CD8-positive, alpha-beta memory T cell (primary cell): Measurements from ENCODE around the gene RNF125. TPM values are rescaled to one million over a fixed set of nuclear protein-coding genes. Genes with fewer than 3 reads are reported as not detected.

ENCODE experiments used
- CTCF ChIA-PET: fragments of 350-600 bp; sonication (Branson Sonifier 250); formaldehyde crosslinking; loops from one replicate; lab custom pipeline; 2021; ENCODE audit warnings: antibody characterized with exemption; lab: Charles Lee
- POLR2A ChIA-PET: fragments of 350-600 bp; sonication (Branson Sonifier 250); formaldehyde crosslinking; loops from one replicate; lab custom pipeline; 2021; ENCODE audit warnings: antibody characterized with exemption; lab: Charles Lee
- DNase-seq, 5 donors: peaks; one replicate each; pipeline versions ENCODE4 v3.0.0 to v3.0.0-alpha.2; 2020 to 2022; ENCODE audit warnings: mixed read lengths in 1 of 5
- H3K27ac ChIP-seq: one replicate; pipeline ENCODE4 v1.7.0; 2013; ENCODE audit warnings: low read depth, mild to moderate bottlenecking, low read length, moderate library complexity
- H3K27me3 ChIP-seq: 2 replicates; pipeline ENCODE4 v1.7.0; 2013; ENCODE audit warnings: low read length, mild to moderate bottlenecking; ENCODE audit not compliant: insufficient read depth, poor library complexity, severe bottlenecking
- H3K36me3 ChIP-seq: 2 replicates; pipeline ENCODE4 v1.7.0; 2013; ENCODE audit warnings: mild to moderate bottlenecking, low read length, moderate library complexity; ENCODE audit not compliant: insufficient read depth
- H3K4me1 ChIP-seq: 2 replicates; pipeline ENCODE4 v1.7.0; 2013; ENCODE audit warnings: mild to moderate bottlenecking, low read length, moderate library complexity; ENCODE audit not compliant: insufficient read depth
- H3K4me3 ChIP-seq: 2 replicates; pipeline ENCODE4 v1.7.0; 2013; ENCODE audit warnings: mild to moderate bottlenecking, low read length
- H3K9me3 ChIP-seq: 2 replicates; pipeline ENCODE4 v1.7.0; 2013; ENCODE audit warnings: mild to moderate bottlenecking, low read length
- H3K27ac Mint-ChIP-seq, 8 donors: one replicate each; pipeline ENCODE4 v1.8.0; 2020 to 2021; ENCODE audit warnings: mixed read lengths in 8 of 8, mild to moderate bottlenecking in 6 of 8, inconsistent platforms in 3 of 8, moderate library complexity in 3 of 8
- H3K27me3 Mint-ChIP-seq, 2 donors: one replicate each; pipeline ENCODE4 v1.8.0; 2020 to 2021; ENCODE audit warnings: mixed read lengths in 2 of 2, mild to moderate bottlenecking in 1 of 2, moderate library complexity in 1 of 2
- H3K36me3 Mint-ChIP-seq, 3 donors: one replicate each; pipeline ENCODE4 v1.8.0; 2020 to 2021; ENCODE audit warnings: mixed read lengths in 3 of 3, inconsistent platforms in 1 of 3, mild to moderate bottlenecking in 1 of 3
- H3K4me1 Mint-ChIP-seq, 3 donors: one replicate each; pipeline ENCODE4 v1.8.0; 2020 to 2021; ENCODE audit warnings: mixed read lengths in 3 of 3, inconsistent platforms in 1 of 3, mild to moderate bottlenecking in 1 of 3
- H3K4me3 Mint-ChIP-seq, 7 donors: one replicate each; pipeline ENCODE4 v1.8.0; 2020 to 2021; ENCODE audit warnings: mixed read lengths in 7 of 7, mild to moderate bottlenecking in 6 of 7, moderate library complexity in 4 of 7, inconsistent platforms in 2 of 7
- H3K9me3 Mint-ChIP-seq, 5 donors: one replicate each; pipeline ENCODE4 v1.8.0; 2020 to 2022; ENCODE audit warnings: mixed read lengths in 5 of 5, mild to moderate bottlenecking in 3 of 5, moderate library complexity in 2 of 5, inconsistent platforms in 1 of 5
- polyA plus RNA-seq: library from polyadenylated mRNA; unstranded; fragments of 300-500 nt; fragmentation: Illumina TruSeq; gene quantifications from one replicate; pipeline ENCODE4 v1.2.3, GENCODE V29; 2021
- total RNA-seq, 2 experiments: library from RNA; stranded (reverse); gene quantifications; one replicate each; pipeline ENCODE4 v1.2.3, GENCODE V29; 2021

RNF125 gene
- total and polyA plus RNA-seq, 3 experiments from 2014 or later = 41.3 to 66.6 (median 42.8) TPM

GRCh38 chr18:32091325-32091723 lies 72.7 kb downstream of the RNF125 start:
- peak overlapping the region; percentile 87 to 99 (median 97) for H3K27ac Mint-ChIP-seq
- CTCF ChIA-PET = interaction anchor here (1.8 to 4.2 kb wide), 3 partner anchors 19 to 149 kb away, joined by 8 to 19 read pairs (median 13); partner anchors contain the start of genes RNF125 and TRAPPC8

GRCh38 chr18:32091724-32092421 lies 73.2 kb downstream of the RNF125 start, which contains the start of gene RNF138:
Gene RNF138, plus strand, starts transcription at chr18:32091874. Its CDS starts 903 bp downstream, at chr18:32092777.
- Histone ChIP-seq H3K36me3 (peaks cover 9% of the 10 kb centered on the region), H3K27ac (peak within 1 kb of the TSS; percentile 93), H3K27me3 (no peaks in the 10 kb centered on the region), H3K4me1 (peaks cover 36% of the 10 kb centered on the region), H3K4me3 (peak within 1 kb of the TSS; percentile 86), H3K9me3 (no peaks in the 10 kb centered on the region)
- peak; percentile 85 to 92 (median 92) for DNase-seq
- H3K4me1 Mint-ChIP-seq = peaks cover 45 to 57% (median 55%) of the 10 kb centered on the region in 3 donors
- peaks cover 0 to 37% (median 2%) of the 10 kb centered on the region in 3 donors for H3K36me3 Mint-ChIP-seq
- H3K4me3 Mint-ChIP-seq = peak within 1 kb of the TSS; percentile 93 to 100 (median 97)
- H3K27me3 Mint-ChIP-seq = peaks cover 0 to 2% of the 10 kb centered on the region in 2 donors
- no peaks in the 10 kb centered on the region for H3K9me3 Mint-ChIP-seq
- ChIA-PET POLR2A (interaction anchor here (0.6 to 3.9 kb wide), 6 partner anchors 20 to 150 kb away, joined by 3 to 66 read pairs (median 7); partner anchors contain the start of genes RNF125 and TRAPPC8), CTCF (interaction anchor here (1.8 to 4.2 kb wide), 3 partner anchors 20 to 149 kb away, joined by 8 to 19 read pairs (median 13); partner anchors contain the start of genes RNF125 and TRAPPC8)
- H3K27ac Mint-ChIP-seq = peak within 1 kb of the TSS; percentile 90 to 99 (median 98)

More at GRCh38 chr18:32091325-32091723, 72.7 kb downstream of the RNF125 start:
- POLR2A ChIA-PET = interaction anchor here (1.0 to 3.9 kb wide), 5 partner anchors 19 to 149 kb away, joined by 4 to 66 read pairs (median 9); partner anchors contain the start of genes RNF125 and TRAPPC8
- Histone ChIP-seq H3K9me3 (no peaks in the 10 kb centered on the region), H3K27me3 (no peaks in the 10 kb centered on the region), H3K36me3 (peaks cover 9% of the 10 kb centered on the region), H3K27ac (peak overlapping the region; percentile 93), H3K4me3 (peak overlapping the region; percentile 67), H3K4me1 (peaks cover 31% of the 10 kb centered on the region)
- DNase-seq = no peak
- peak overlapping the region; percentile 93 to 100 (median 97) for H3K4me3 Mint-ChIP-seq
- H3K27me3 Mint-ChIP-seq = peaks cover 0 to 2% of the 10 kb centered on the region in 2 donors
- H3K9me3 Mint-ChIP-seq = no peaks in the 10 kb centered on the region
- peaks cover 0 to 32% (median 2%) of the 10 kb centered on the region in 3 donors for H3K36me3 Mint-ChIP-seq
- H3K4me1 Mint-ChIP-seq = peaks cover 41 to 54% (median 52%) of the 10 kb centered on the region in 3 donors

GRCh38 chr18:32092422-32093101 lies 73.9 kb downstream of the RNF125 start:
- Mint-ChIP-seq H3K4me1 (peaks cover 47 to 57% (median 53%) of the 10 kb centered on the region in 3 donors), H3K36me3 (peaks cover 0 to 40% (median 2%) of the 10 kb centered on the region in 3 donors), H3K27ac (peak overlapping the region; percentile 90 to 99 (median 98)), H3K4me3 (peak overlapping the region; percentile 93 to 100 (median 97)), H3K9me3 (no peaks in the 10 kb centered on the region), H3K27me3 (peaks cover 0 to 2% of the 10 kb centered on the region in 2 donors)
- Histone ChIP-seq H3K36me3 (peaks cover 9% of the 10 kb centered on the region), H3K27ac (peak overlapping the region; percentile 93), H3K4me3 (peak overlapping the region; percentile 86), H3K9me3 (no peaks in the 10 kb centered on the region), H3K27me3 (no peaks in the 10 kb centered on the region), H3K4me1 (peaks cover 41% of the 10 kb centered on the region)
- DNase-seq = peak; percentile 99 to 100 (median 99)
- CTCF ChIA-PET = interaction anchor here (1.8 to 4.2 kb wide), 3 partner anchors 20 to 150 kb away, joined by 8 to 19 read pairs (median 13); partner anchors contain the start of genes RNF125 and TRAPPC8
- POLR2A ChIA-PET = interaction anchor here (0.6 to 3.9 kb wide), 6 partner anchors 8 to 150 kb away, joined by 3 to 66 read pairs (median 10); partner anchors contain the start of genes RNF125 and TRAPPC8

GRCh38 chr18:32093102-32093511 lies 74.5 kb downstream of the RNF125 start:
- DNase-seq = peak; percentile 9 to 57 (median 45)

GRCh38 chr18:32093523-32093922 lies 74.9 kb downstream of the RNF125 start:
- H3K4me1 ChIP-seq = peaks cover 47% of the 10 kb centered on the region
- ChIA-PET CTCF (interaction anchor here (0.7 kb wide), 1 partner anchor 150 kb away, joined by 3 read pairs; the partner anchor contains the start of gene TRAPPC8), POLR2A (interaction anchor here (0.9 to 2.9 kb wide), 4 partner anchors 9 to 151 kb away, joined by 3 to 32 read pairs (median 8); partner anchors contain the start of genes RNF125 and TRAPPC8)
- peak overlapping the region; percentile 86 for H3K4me3 ChIP-seq
- Mint-ChIP-seq H3K4me1 (peaks cover 50 to 58% (median 58%) of the 10 kb centered on the region in 3 donors), H3K27me3 (peaks cover 0 to 2% of the 10 kb centered on the region in 2 donors), H3K9me3 (no peaks in the 10 kb centered on the region), H3K27ac (peak overlapping the region; percentile 80 to 97 (median 92)), H3K36me3 (peaks cover 0 to 42% (median 2%) of the 10 kb centered on the region in 3 donors), H3K4me3 (peak overlapping the region; percentile 86 to 99 (median 91))
- no peaks in the 10 kb centered on the region for H3K27me3 ChIP-seq
- no peaks in the 10 kb centered on the region for H3K9me3 ChIP-seq
- DNase-seq = peak in 1 of 5 donors; percentile 47
- peaks cover 9% of the 10 kb centered on the region for H3K36me3 ChIP-seq
- peak overlapping the region; percentile 85 for H3K27ac ChIP-seq

More at GRCh38 chr18:32093102-32093511, 74.5 kb downstream of the RNF125 start:
- Histone ChIP-seq H3K4me1 (peaks cover 46% of the 10 kb centered on the region), H3K27ac (peak overlapping the region; percentile 85), H3K9me3 (no peaks in the 10 kb centered on the region), H3K4me3 (peak overlapping the region; percentile 86), H3K36me3 (peaks cover 9% of the 10 kb centered on the region), H3K27me3 (no peaks in the 10 kb centered on the region)
- no peaks in the 10 kb centered on the region for H3K9me3 Mint-ChIP-seq
- peak overlapping the region; percentile 86 to 99 (median 91) for H3K4me3 Mint-ChIP-seq
- H3K27me3 Mint-ChIP-seq = peaks cover 0 to 2% of the 10 kb centered on the region in 2 donors
- H3K27ac Mint-ChIP-seq = peak overlapping the region; percentile 80 to 97 (median 92)
- ChIA-PET POLR2A (interaction anchor here (0.9 to 2.9 kb wide), 4 partner anchors 8 to 151 kb away, joined by 3 to 32 read pairs (median 8); partner anchors contain the start of genes RNF125 and TRAPPC8), CTCF (interaction anchor here (0.7 to 4.2 kb wide), 3 partner anchors 21 to 150 kb away, joined by 3 to 19 read pairs (median 13); partner anchors contain the start of genes RNF125 and TRAPPC8)
- H3K36me3 Mint-ChIP-seq = peaks cover 0 to 42% (median 2%) of the 10 kb centered on the region in 3 donors
- H3K4me1 Mint-ChIP-seq = peaks cover 50 to 58% (median 55%) of the 10 kb centered on the region in 3 donors

- Histone ChIP-seq H3K27ac (no peak overlapping the region), H3K36me3 (peaks cover 9% of the 10 kb centered on the region), H3K27me3 (no peaks in the 10 kb centered on the region), H3K4me3 (peak overlapping the region; percentile 39), H3K4me1 (peaks cover 59% of the 10 kb centered on the region), H3K9me3 (no peaks in the 10 kb centered on the region)
- H3K27me3 Mint-ChIP-seq = peaks cover 0 to 2% of the 10 kb centered on the region in 2 donors
- CTCF ChIA-PET = no interaction called here
- POLR2A ChIA-PET = interaction anchor here (0.5 to 2.5 kb wide), 3 partner anchors 10 to 77 kb away, joined by 3 to 8 read pairs (median 3); partner anchors contain the start of gene RNF125
- peak overlapping the region; percentile 35 to 99 (median 86) for H3K4me3 Mint-ChIP-seq
- DNase-seq = no peak
- no peaks in the 10 kb centered on the region for H3K9me3 Mint-ChIP-seq
- H3K4me1 Mint-ChIP-seq = peaks cover 60 to 74% (median 70%) of the 10 kb centered on the region in 3 donors
- peak overlapping the region; percentile 10 to 90 (median 54) for H3K27ac Mint-ChIP-seq
- H3K36me3 Mint-ChIP-seq = peaks cover 0 to 52% (median 5%) of the 10 kb centered on the region in 3 donors
These were observed 76.7 kb downstream of the RNF125 start for GRCh38 chr18:32095192-32095899.
